COR-L47 (cell line): Measurements from ENCODE around the gene CD200.

ENCODE experiments used
- DNase-seq: peaks from one replicate; lab custom pipeline; 2025; lab: John Stamatoyannopoulos, UW

The CD200 gene

GRCh38 chr3:112333381-112334317 lies 693 bp downstream of the CD200 start:
- peak; percentile 79 for DNase-seq

- no peak for DNase-seq
Measured at GRCh38 chr3:112334691-112335433, 1.9 kb downstream of the CD200 start.

GRCh38 chr3:112335434-112335781 lies 2.5 kb downstream of the CD200 start:
- DNase-seq: no peak

GRCh38 chr3:112338021-112338726 lies 5.2 kb downstream of the CD200 start:
- no peak for DNase-seq

- no peak for DNase-seq
Measured at GRCh38 chr3:112338727-112339056, 5.7 kb downstream of the CD200 start.

- no peak for DNase-seq
Measured at GRCh38 chr3:112339134-112339533, 6.2 kb downstream of the CD200 start.

- DNase-seq: no peak
Measured at GRCh38 chr3:112339609-112340008, 6.7 kb downstream of the CD200 start.

GRCh38 chr3:112341386-112341785 lies 8.4 kb downstream of the CD200 start:
- DNase-seq: no peak

- DNase-seq: no peak
Measured at GRCh38 chr3:112345681-112346080, 12.7 kb downstream of the CD200 start.

GRCh38 chr3:112346491-112347122 lies 13.7 kb downstream of the CD200 start:
- no peak for DNase-seq

GRCh38 chr3:112348943-112349342 lies 16.0 kb downstream of the CD200 start:
- no peak for DNase-seq

GRCh38 chr3:112349557-112349956 lies 16.6 kb downstream of the CD200 start:
- DNase-seq: no peak

- no peak for DNase-seq
Measured at GRCh38 chr3:112350018-112350810, 17.3 kb downstream of the CD200 start.

GRCh38 chr3:112351036-112351435 lies 18.1 kb downstream of the CD200 start:
- no peak for DNase-seq

GRCh38 chr3:112351823-112352222 lies 18.9 kb downstream of the CD200 start:
- DNase-seq: no peak

- no peak for DNase-seq
Measured at GRCh38 chr3:112352720-112353119, 19.8 kb downstream of the CD200 start.

GRCh38 chr3:112353365-112353764 lies 20.4 kb downstream of the CD200 start:
- no peak for DNase-seq

GRCh38 chr3:112354642-112355306 lies 21.8 kb downstream of the CD200 start:
- no peak for DNase-seq

GRCh38 chr3:112355307-112355687 lies 22.3 kb downstream of the CD200 start:
- no peak for DNase-seq

- DNase-seq: no peak
Measured at GRCh38 chr3:112357930-112358780, 25.2 kb downstream of the CD200 start.
